GM23248 (cell line): ENCODE data around the gene SMPD3. TPM values are rescaled to one million over a fixed set of nuclear protein-coding genes. Genes with fewer than 3 reads are reported as not detected.

Experiments used
- DNase-seq: peaks from one replicate; pipeline ENCODE4 v3.0.0-alpha.2; 2015
- H2AFZ ChIP-seq: fragments of 200-600 bp; sonication (generic); 2 replicates; pipeline ENCODE4 v1.6.1; 2016; ENCODE audit warnings: antibody characterized with exemption
- H3F3A ChIP-seq: fragments of 200-600 bp; sonication (generic); 2 replicates; pipeline ENCODE4 v1.6.1; 2016; ENCODE audit warnings: mild to moderate bottlenecking, antibody characterized with exemption, mixed run types; ENCODE audit not compliant: insufficient read depth
- H3K27ac ChIP-seq: fragments of 200-600 bp; sonication (generic); 2 replicates; pipeline ENCODE4 v1.5.1; 2016; ENCODE audit warnings: mild to moderate bottlenecking
- H3K27me3 ChIP-seq: fragments of 200-600 bp; sonication (generic); replicated peaks from 2 replicates; pipeline ENCODE4 v1.6.1; 2016; ENCODE audit warnings: mild to moderate bottlenecking; ENCODE audit not compliant: insufficient read depth
- H3K36me3 ChIP-seq: fragments of 200-600 bp; sonication (generic); 2 replicates; pipeline ENCODE4 v1.6.1; 2016; ENCODE audit warnings: low read depth, mild to moderate bottlenecking
- H3K4me1 ChIP-seq: fragments of 200-600 bp; sonication (generic); 2 replicates; pipeline ENCODE4 v1.6.1; 2016; ENCODE audit warnings: mild to moderate bottlenecking; ENCODE audit not compliant: insufficient read depth
- H3K4me2 ChIP-seq: fragments of 200-600 bp; sonication (generic); one replicate; pipeline ENCODE4 v1.6.1; 2016; ENCODE audit warnings: mild to moderate bottlenecking; ENCODE audit not compliant: unreplicated experiment
- H3K4me3 ChIP-seq: fragments of 200-600 bp; sonication (generic); 2 replicates; pipeline ENCODE4 v1.5.1; 2016; ENCODE audit warnings: mild to moderate bottlenecking
- H3K79me2 ChIP-seq: fragments of 200-600 bp; sonication (generic); 2 replicates; pipeline ENCODE4 v1.6.1; 2016; ENCODE audit warnings: mild to moderate bottlenecking; ENCODE audit not compliant: insufficient read depth
- H3K9ac ChIP-seq: fragments of 200-600 bp; sonication (generic); 2 replicates; pipeline ENCODE4 v1.6.1; 2016; ENCODE audit warnings: mild to moderate bottlenecking
- H3K9me2 ChIP-seq: fragments of 200-600 bp; sonication (generic); 2 replicates; pipeline ENCODE4 v1.6.1; 2016; ENCODE audit warnings: mixed run types, mild to moderate bottlenecking, moderate library complexity; ENCODE audit not compliant: insufficient read depth
- H3K9me3 ChIP-seq: fragments of 200-600 bp; sonication (generic); one replicate; pipeline ENCODE4 v1.6.1; 2017; ENCODE audit warnings: low read depth
- H4K20me1 ChIP-seq: fragments of 200-600 bp; sonication (generic); 2 replicates; pipeline ENCODE4 v1.6.0; 2016; ENCODE audit not compliant: insufficient read depth
- EZH2 ChIP-seq: fragments of 200-600 bp; sonication (generic); IDR thresholded peaks from 2 replicates; pipeline ENCODE4 v1.6.1; 2018; ENCODE audit warnings: antibody characterized with exemption, mild to moderate bottlenecking; ENCODE audit not compliant: insufficient read depth, poor library complexity, severe bottlenecking
- EZH2phosphoT487 ChIP-seq: fragments of 200-600 bp; sonication (generic); IDR thresholded peaks from 2 replicates; pipeline ENCODE4 v1.6.1; 2018; ENCODE audit warnings: antibody characterized with exemption, moderate library complexity, mild to moderate bottlenecking, low read depth; ENCODE audit not compliant: insufficient read depth
- WGBS, 2 experiments: methylation state at CpG; one replicate each; pipeline ENCODE4 v1.1.6; 2015 to 2017; ENCODE audit warnings: low lambda C conversion rate in 2 of 2, low coverage in 1 of 2; ENCODE audit errors: missing lambda C conversion rate in 2 of 2; 5-methylcytosine and 5-hydroxymethylcytosine counted together
- in situ Hi-C: fragments of 300-500 bp; cut with MboI; formaldehyde crosslinking; loops from 2 replicates; pipeline ENCODE4 v1.15.0; 2020
- polyA plus RNA-seq: library from polyadenylated mRNA; unstranded; fragments of >200 nt; fragmentation: Nextera tagmentation; extraction: Ambion mirVana; gene quantifications from 2 replicates; pipeline ENCODE4 v1.2.1, GENCODE V29; 2016
- total RNA-seq: library from RNA; depleted of rRNA; stranded (reverse); fragments of >200 nt; shearing (Covaris generic); gene quantifications from 2 replicates; pipeline ENCODE4 v1.2.3, GENCODE V29; 2014

SMPD3 gene
- total and polyA plus RNA-seq, 2 experiments from 2014 or later, result 0.24 to 0.32 TPM

DNA sequence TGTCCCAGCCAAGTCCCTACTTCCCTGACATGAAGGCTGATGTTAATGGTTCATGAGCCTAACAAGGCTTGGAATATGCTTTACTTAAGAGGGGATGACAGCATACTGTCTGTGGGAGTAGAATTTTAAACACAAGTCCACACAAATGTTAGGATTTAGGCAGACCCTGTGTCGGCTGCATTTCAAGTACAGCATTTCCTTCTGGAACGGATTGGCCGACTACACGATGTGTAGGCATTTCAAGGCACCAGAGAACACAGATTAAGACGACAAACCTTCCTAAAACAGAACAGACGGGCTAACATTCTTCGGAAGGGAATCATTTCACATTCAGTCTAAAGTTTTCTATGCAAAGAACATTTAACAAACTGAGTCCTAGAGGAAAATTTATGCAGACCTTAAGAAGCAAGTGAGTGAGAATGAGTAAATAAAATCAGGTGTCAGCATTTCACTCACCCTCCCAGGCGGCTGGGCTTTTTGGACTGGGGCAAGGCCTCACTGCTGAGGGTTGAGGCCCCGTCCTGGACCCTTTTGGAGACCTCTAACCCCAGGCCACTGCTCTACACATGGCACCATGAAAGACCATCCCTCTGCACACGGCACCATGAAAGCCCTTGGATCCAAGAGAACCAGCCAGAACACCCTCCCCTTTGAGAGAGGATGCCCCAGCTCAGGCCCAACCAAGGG lies 67.5 kb downstream of the SMPD3 start:
- Histone ChIP-seq H3K36me3 (no peaks in the 10 kb centered on the region), H3K9ac (no peak overlapping the region), H3F3A (no peaks in the 10 kb centered on the region), H3K9me2 (no peaks in the 10 kb centered on the region), H3K4me2 (no peak overlapping the region), H3K27ac (no peak overlapping the region), H4K20me1 (no peaks in the 10 kb centered on the region), H3K9me3 (no peaks in the 10 kb centered on the region), H3K79me2 (no peaks in the 10 kb centered on the region), H3K4me3 (no peak overlapping the region), H2AFZ (no peak overlapping the region), H3K4me1 (no peaks in the 10 kb centered on the region), H3K27me3 (no peaks in the 10 kb centered on the region; the same call in 1 of the 2 replicates)
- no peak for DNase-seq
- in situ Hi-C loops, result no loop called here
- no peak for TF ChIP-seq EZH2
- no peak for TF ChIP-seq EZH2phosphoT487
- 66 to 69% methylated on average over 10 of the region's 10 CpGs for WGBS, 2 experiments

DNA sequence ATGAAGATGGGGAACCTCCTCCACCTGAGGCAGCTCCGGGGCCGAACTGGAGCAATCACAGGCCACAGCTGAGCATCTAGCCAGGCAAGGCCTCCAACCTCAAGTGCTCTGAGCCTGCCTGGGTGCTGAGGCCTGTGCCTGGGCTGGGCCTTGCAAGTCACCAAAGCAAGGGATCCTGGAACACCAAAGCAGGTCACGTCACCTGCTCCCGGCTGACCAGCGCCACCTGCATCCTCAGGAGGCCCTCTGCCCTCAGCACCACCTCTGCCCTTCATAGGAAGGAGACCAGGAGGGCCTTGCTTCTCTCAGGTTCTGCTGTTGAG lies 68.0 kb downstream of the SMPD3 start:
- Histone ChIP-seq H3K9ac (no peak overlapping the region), H3F3A (no peaks in the 10 kb centered on the region), H3K4me3 (no peak overlapping the region), H3K27ac (no peak overlapping the region), H3K79me2 (no peaks in the 10 kb centered on the region), H3K9me3 (no peaks in the 10 kb centered on the region), H2AFZ (no peak overlapping the region), H3K27me3 (no peaks in the 10 kb centered on the region; the same call in 1 of the 2 replicates), H3K4me2 (no peak overlapping the region), H4K20me1 (no peaks in the 10 kb centered on the region), H3K4me1 (no peaks in the 10 kb centered on the region), H3K9me2 (no peaks in the 10 kb centered on the region), H3K36me3 (no peaks in the 10 kb centered on the region)
- WGBS, 2 experiments, result 84 to 90% methylated on average over 4 to 5 of the region's 5 CpGs
- TF ChIP-seq EZH2 (no peak), EZH2phosphoT487 (no peak)
- no peak for DNase-seq
- in situ Hi-C loops, result no loop called here

DNA sequence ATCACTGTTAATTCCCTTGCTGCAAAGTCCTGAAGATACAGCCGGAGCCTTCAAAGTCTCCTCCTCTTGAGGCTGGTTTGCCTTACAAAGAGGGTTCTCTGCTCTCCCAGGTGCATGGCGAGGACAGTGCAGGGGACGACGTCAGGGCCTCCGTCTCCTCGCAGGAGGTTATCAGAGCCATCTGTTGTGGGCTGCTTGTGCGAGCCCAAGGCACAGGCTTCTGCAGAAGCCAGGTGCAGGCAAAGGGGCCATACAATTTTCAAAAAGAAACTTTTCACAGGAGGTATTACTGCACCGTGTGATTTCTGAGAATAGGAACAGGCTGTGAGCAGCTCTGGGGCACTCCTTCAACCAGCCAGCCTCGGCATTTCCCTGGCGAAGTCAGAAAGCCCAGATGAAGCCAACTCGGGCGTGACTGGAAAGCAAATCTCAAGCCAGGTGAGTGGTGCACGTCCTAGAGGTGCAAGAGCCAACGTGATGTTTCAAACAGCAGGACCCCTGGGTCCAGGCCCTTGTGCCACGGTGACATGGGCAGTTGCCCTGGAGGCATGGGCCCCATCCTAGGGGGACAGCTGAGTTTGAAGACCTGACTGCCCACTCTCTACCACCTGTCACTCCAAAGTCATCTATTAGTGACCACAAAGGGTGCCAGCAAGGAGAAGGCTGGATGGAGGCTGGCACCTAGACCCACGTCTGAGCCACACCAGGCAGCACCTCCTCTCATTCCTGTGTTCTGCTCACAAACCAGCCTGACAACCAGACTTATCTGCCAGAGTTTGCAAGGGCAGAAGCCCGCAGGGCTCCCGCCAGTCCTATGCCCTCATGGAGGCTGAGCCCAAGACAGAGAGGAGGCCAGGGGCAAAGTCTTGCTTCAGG lies 68.6 kb downstream of the SMPD3 start:
- TF ChIP-seq EZH2phosphoT487 (no peak), EZH2 (no peak)
- WGBS, 2 experiments, result 71 to 73% methylated on average over 18 of the region's 18 CpGs
- Histone ChIP-seq H3K9me2 (no peaks in the 10 kb centered on the region), H3F3A (no peaks in the 10 kb centered on the region), H3K9ac (no peak overlapping the region), H3K9me3 (no peaks in the 10 kb centered on the region), H3K4me3 (no peak overlapping the region), H3K27me3 (no peaks in the 10 kb centered on the region; the same call in 1 of the 2 replicates), H4K20me1 (no peaks in the 10 kb centered on the region), H3K79me2 (no peaks in the 10 kb centered on the region), H3K36me3 (no peaks in the 10 kb centered on the region), H2AFZ (no peak overlapping the region), H3K27ac (no peak overlapping the region), H3K4me1 (no peaks in the 10 kb centered on the region), H3K4me2 (no peak overlapping the region)
- no peak for DNase-seq
- in situ Hi-C loops, result no loop called here

DNA sequence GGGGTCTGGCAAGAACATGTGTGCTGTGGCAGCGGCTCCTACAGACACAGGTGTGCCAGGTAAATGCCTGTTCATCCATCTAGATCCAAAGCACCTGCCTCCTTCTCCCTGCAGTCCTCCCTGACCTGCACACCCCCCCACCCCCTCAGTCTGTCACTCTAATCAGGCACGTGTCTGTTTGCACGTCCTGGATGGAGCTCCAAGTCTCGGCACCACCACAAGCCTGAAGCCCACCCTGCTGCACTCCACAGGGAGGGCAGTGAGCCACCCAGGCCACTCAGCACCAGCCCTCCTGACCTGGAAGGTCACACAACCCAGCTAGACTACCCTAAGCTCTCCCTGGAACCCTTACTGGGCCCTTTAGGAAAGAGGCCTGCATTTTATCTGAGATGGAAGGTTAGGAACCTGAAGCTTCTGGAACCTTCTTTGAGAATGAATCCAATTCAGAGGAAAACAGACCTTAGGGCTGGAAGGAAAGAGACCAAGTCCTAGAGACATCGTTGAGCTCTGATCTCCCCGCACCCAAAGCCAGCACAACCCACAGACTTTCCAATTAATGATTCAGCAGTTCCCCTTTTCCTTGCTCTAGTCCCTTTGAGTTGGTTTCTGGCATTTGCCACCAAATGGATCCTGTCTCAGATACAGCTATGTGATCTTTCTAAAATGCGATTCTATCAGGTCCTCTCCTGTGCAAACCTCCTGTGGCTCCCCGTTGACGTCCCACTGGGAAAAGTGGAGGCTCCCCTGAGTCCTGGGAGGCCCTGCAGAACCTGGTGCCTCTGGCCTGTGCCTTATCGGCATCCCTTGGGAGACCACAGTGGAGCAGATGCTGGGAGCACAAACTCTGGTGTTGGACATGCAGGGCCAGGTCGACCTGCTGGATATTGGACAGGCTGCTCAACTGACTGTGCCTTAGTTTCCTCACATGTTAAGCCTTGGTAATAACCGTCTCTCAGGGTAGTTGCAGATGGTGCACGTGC lies 69.6 kb downstream of the SMPD3 start:
- Histone ChIP-seq H3F3A (no peaks in the 10 kb centered on the region), H4K20me1 (no peaks in the 10 kb centered on the region), H3K4me2 (no peak overlapping the region), H3K9ac (no peak overlapping the region), H3K4me1 (no peaks in the 10 kb centered on the region), H3K79me2 (no peaks in the 10 kb centered on the region), H3K4me3 (no peak overlapping the region), H3K9me2 (no peaks in the 10 kb centered on the region), H3K27me3 (no peaks in the 10 kb centered on the region), H2AFZ (no peak overlapping the region), H3K36me3 (no peaks in the 10 kb centered on the region), H3K9me3 (no peaks in the 10 kb centered on the region), H3K27ac (no peak overlapping the region)
- WGBS, 2 experiments, result 71 to 72% methylated on average over 13 of the region's 13 CpGs
- in situ Hi-C loops, result no loop called here
- no peak for DNase-seq
- no peak for TF ChIP-seq EZH2phosphoT487
- no peak for TF ChIP-seq EZH2
